Measurements from ENCODE around the gene CCNYL1. TPM values are rescaled to one million over a fixed set of nuclear protein-coding genes. Genes with fewer than 3 reads are reported as not detected.
"Not testable (repeated sequence)": the region's sequence is repeated elsewhere in the genome, so short reads cannot be mapped to it uniquely, and the experiment has no call there.

Gene CCNYL1
- total RNA-seq, 1 experiment from 2014 or later, result 21.8 TPM

DNA sequence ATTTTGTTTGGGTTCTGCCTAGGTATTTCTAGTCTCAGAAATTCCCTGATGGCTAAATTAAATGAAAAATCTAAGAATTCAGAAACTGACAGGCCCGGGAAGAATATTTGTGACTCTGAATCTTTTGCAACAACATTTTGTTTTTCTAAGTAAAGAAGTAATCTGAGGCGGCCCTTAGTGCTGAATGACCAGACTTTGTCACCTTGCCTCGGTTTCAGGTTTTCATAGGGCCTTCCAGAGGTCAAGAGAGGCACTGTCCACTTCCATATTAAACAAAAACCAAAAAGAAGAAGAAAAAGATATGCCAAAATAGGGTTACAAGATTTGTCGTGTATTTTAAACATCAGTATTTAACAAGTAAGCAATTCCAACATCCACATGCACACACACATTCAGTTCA is 16.1 kb upstream of the CCNYL1 start:
- Histone ChIP-seq H4K20me1 (ENCODE audit: insufficient read depth) (no peaks in the 10 kb centered on the region), H3F3A (ENCODE audit: insufficient read depth, low read depth) (peaks cover 27% of the 10 kb centered on the region), H3K27me3 (ENCODE audit: insufficient read depth, low read depth) (no peaks in the 10 kb centered on the region), H3K9me3 (ENCODE audit: insufficient read depth, low read depth) (no peaks in the 10 kb centered on the region), H2AFZ (peak overlapping the region; percentile 66), H3K4me3 (no peak overlapping the region; the same call in 1 of the 2 replicates), H3K27ac (peak overlapping the region; percentile 79), H3K4me1 (replicated peaks; ENCODE audit: insufficient read depth) (peaks cover 29% of the 10 kb centered on the region), H3K4me2 (peak overlapping the region; percentile 51), H3K36me3 (ENCODE audit: low read depth) (no peaks in the 10 kb centered on the region), H3K9me2 (ENCODE audit: insufficient read depth) (no peaks in the 10 kb centered on the region), H3K79me2 (ENCODE audit: low read depth) (no peaks in the 10 kb centered on the region)
- no TSS peak for BruUV-seq (replicated peaks)
- intact Hi-C loops (cut with micrococcal nuclease; ENCODE audit: unreplicated experiment), result no loop called here
- TF ChIP-seq, protein P1, sequence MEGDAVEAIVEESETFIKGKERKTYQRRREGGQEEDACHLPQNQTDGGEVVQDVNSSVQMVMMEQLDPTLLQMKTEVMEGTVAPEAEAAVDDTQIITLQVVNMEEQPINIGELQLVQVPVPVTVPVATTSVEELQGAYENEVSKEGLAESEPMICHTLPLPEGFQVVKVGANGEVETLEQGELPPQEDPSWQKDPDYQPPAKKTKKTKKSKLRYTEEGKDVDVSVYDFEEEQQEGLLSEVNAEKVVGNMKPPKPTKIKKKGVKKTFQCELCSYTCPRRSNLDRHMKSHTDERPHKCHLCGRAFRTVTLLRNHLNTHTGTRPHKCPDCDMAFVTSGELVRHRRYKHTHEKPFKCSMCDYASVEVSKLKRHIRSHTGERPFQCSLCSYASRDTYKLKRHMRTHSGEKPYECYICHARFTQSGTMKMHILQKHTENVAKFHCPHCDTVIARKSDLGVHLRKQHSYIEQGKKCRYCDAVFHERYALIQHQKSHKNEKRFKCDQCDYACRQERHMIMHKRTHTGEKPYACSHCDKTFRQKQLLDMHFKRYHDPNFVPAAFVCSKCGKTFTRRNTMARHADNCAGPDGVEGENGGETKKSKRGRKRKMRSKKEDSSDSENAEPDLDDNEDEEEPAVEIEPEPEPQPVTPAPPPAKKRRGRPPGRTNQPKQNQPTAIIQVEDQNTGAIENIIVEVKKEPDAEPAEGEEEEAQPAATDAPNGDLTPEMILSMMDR (conservative IDR thresholded peaks at IDR 0.05), result no peak
- no peak for TF ChIP-seq EZH2 (IDR thresholded peaks at IDR 0.05; ENCODE audit: low read depth)
- POLR2A ChIA-PET (ENCODE audit: unreplicated experiment), result no interaction called here
- CTCF ChIA-PET, result interaction anchor here (0.6 kb wide), 1 partner anchor 24 kb away, joined by 3 read pairs; no protein-coding TSS in a partner anchor
- no peak for DNase-seq

DNA sequence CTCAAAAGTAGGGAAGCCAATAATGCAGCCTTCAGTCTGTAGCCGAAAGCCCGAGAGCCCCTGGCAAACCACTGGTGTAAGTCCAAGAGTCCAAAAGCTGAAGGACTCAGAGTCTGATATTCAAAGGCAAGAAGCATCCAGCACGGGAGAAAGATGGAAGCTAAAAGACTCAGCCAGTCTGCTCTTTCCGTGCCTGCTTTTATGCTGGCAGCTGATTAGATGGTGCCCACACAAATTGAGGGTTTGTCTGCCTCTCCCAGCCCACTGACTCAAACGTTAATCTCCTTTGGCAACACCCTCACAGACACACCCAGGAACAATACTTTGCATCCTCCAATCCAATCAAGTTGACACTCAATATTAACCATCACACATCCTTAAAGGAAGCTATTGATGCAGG is 14.5 kb upstream of the CCNYL1 start:
- H2AFZ ChIP-seq; POLR2A ChIA-PET (ENCODE audit: unreplicated experiment); intact Hi-C loops (cut with micrococcal nuclease; ENCODE audit: unreplicated experiment); H3K27ac ChIP-seq; DNase-seq; H3K9me3 ChIP-seq (ENCODE audit: insufficient read depth, low read depth); H3K4me2 ChIP-seq; H3K79me2 ChIP-seq (ENCODE audit: low read depth); H3K4me3 ChIP-seq; H4K20me1 ChIP-seq (ENCODE audit: insufficient read depth); H3K9me2 ChIP-seq (ENCODE audit: insufficient read depth); H3K36me3 ChIP-seq (ENCODE audit: low read depth); H3K27me3 ChIP-seq (ENCODE audit: insufficient read depth, low read depth); BruUV-seq (replicated peaks): not testable (repeated sequence)
- Histone ChIP-seq H3K4me1 (replicated peaks; ENCODE audit: insufficient read depth) (peaks cover 29% of the 10 kb centered on the region), H3F3A (ENCODE audit: insufficient read depth, low read depth) (peaks cover 27% of the 10 kb centered on the region)
- CTCF ChIA-PET, result interaction anchor here (0.7 kb wide), 1 partner anchor 341 kb away, joined by 4 read pairs; no protein-coding TSS in a partner anchor

DNA sequence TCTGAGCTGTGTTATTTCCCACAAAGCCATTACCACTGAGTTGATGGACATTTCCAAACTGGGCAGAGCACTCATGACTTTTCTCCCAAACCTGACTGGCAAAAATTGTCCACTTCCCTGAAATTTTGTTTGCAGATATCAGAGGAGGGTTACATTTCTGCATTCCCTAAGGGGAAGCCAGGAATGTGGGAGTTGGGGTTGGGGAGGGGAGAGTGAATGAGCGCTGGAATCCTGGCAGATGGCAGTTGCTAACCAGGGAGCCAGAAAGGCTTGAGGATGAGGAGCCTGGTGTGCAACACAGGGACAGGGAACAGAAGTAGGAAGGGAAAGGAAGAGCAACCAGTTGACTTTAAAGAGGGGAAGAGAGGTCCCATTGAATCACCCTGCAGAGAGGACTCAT is 14.0 kb upstream of the CCNYL1 start:
- Histone ChIP-seq H3K4me3 (no peak overlapping the region), H3K27ac (no peak overlapping the region), H3F3A (ENCODE audit: insufficient read depth, low read depth) (peaks cover 27% of the 10 kb centered on the region), H3K9me3 (ENCODE audit: insufficient read depth, low read depth) (no peaks in the 10 kb centered on the region), H3K79me2 (ENCODE audit: low read depth) (no peaks in the 10 kb centered on the region), H3K36me3 (ENCODE audit: low read depth) (no peaks in the 10 kb centered on the region), H3K4me2 (no peak overlapping the region), H2AFZ (no peak overlapping the region), H3K4me1 (replicated peaks; ENCODE audit: insufficient read depth) (peaks cover 29% of the 10 kb centered on the region), H4K20me1 (ENCODE audit: insufficient read depth) (no peaks in the 10 kb centered on the region), H3K9me2 (ENCODE audit: insufficient read depth) (no peaks in the 10 kb centered on the region), H3K27me3 (ENCODE audit: insufficient read depth, low read depth) (no peaks in the 10 kb centered on the region)
- BruUV-seq (replicated peaks), result no TSS peak
- POLR2A ChIA-PET (ENCODE audit: unreplicated experiment), result no interaction called here
- DNase-seq, result no peak
- CTCF ChIA-PET, result interaction anchor here (0.7 kb wide), 1 partner anchor 341 kb away, joined by 4 read pairs; no protein-coding TSS in a partner anchor
- intact Hi-C loops (cut with micrococcal nuclease; ENCODE audit: unreplicated experiment), result no loop called here
- TF ChIP-seq, protein P1 (conservative IDR thresholded peaks at IDR 0.05), result no peak
- TF ChIP-seq EZH2 (IDR thresholded peaks at IDR 0.05; ENCODE audit: low read depth), result no peak

DNA sequence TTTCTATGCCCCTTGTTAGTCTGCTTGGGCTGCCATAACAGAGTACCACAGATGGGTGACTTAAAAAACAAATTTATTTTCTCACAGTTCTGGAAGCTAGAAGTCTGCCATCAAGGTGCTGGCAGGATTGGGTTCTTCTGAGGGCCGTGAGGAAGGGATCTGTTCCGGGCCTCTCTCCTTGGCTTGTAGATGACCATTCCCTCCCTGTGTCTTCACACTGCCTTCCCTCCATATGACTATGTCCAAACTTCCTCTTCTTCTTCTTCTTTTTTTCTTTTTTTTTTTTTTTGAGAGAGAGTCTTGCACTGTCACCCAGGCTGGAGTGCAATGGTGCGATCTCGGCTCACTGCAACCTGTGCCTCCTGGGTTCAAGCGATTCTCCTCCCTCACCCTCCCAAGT is 13.1 kb upstream of the CCNYL1 start:
- no peaks in the 10 kb centered on the region for H3K27me3 ChIP-seq (ENCODE audit: insufficient read depth, low read depth)
- no TSS peak for BruUV-seq (replicated peaks)
- intact Hi-C loops (cut with micrococcal nuclease; ENCODE audit: unreplicated experiment), result no loop called here
- no peaks in the 10 kb centered on the region for H3K36me3 ChIP-seq (ENCODE audit: low read depth)
- H3K4me1 ChIP-seq (replicated peaks; ENCODE audit: insufficient read depth), result peaks cover 32% of the 10 kb centered on the region
- peaks cover 26% of the 10 kb centered on the region for H3F3A ChIP-seq (ENCODE audit: insufficient read depth, low read depth)
- H3K27ac ChIP-seq, result no peak overlapping the region
- DNase-seq, result no peak
- CTCF ChIA-PET, result no interaction called here
- no peaks in the 10 kb centered on the region for H4K20me1 ChIP-seq (ENCODE audit: insufficient read depth)
- H3K9me2 ChIP-seq (ENCODE audit: insufficient read depth), result no peaks in the 10 kb centered on the region
- H2AFZ ChIP-seq, result no peak overlapping the region
- POLR2A ChIA-PET (ENCODE audit: unreplicated experiment), result interaction anchor here (0.9 kb wide), 1 partner anchor 364 kb away, joined by 8 read pairs; no protein-coding TSS in a partner anchor
- no peak overlapping the region for H3K4me2 ChIP-seq
- H3K9me3 ChIP-seq (ENCODE audit: insufficient read depth, low read depth), result no peaks in the 10 kb centered on the region
- no peak for TF ChIP-seq EZH2 (IDR thresholded peaks at IDR 0.05; ENCODE audit: low read depth)
- TF ChIP-seq, protein P1 (conservative IDR thresholded peaks at IDR 0.05), result no peak
- no peaks in the 10 kb centered on the region for H3K79me2 ChIP-seq (ENCODE audit: low read depth)
- no peak overlapping the region for H3K4me3 ChIP-seq

All from PC-9 (cell line).